Right lung (tissue), 5 donors: ENCODE measurements around the gene OPN5. TPM values are rescaled to one million over a fixed set of nuclear protein-coding genes. Genes with fewer than 3 reads are reported as not detected.

Source experiments
- DNase-seq, 2 donors: peaks; one replicate each; pipeline ENCODE4 v3.0.0-alpha.2; 2013
- polyA plus RNA-seq, 5 donors: library from polyadenylated mRNA; unstranded; fragments of 120-200 nt; gene quantifications; one replicate each; pipeline versions ENCODE4 v1.2.1 to v1.2.3, GENCODE V29; 2013; ENCODE audit warnings: inconsistent platforms in 1 of 5, low replicate concordance in 1 of 5; ENCODE audit not compliant: insufficient read length in 5 of 5, insufficient read depth in 1 of 5

Gene OPN5
- polyA plus RNA-seq, 5 donors: 0.09 to 0.12 (median 0.10) TPM; not detected in 2

DNA sequence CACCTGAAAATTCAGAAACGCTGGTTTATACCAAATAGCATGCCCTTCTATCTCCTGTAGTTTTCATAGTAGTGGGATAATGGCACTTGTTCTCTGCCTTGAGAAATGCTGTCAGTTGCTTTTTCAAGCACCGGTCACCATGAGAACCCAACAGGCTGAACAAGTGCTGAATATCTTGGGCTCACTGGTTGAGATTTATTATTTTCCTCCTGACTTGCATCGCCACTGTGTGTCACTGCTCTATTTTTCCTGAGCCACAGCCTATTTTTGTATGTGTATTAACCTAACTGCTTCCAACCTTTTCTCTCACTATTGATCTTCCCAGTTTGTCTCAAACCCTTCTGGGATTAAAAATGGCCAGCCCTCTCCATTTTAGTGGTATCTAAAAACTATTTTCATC is 71.9 kb downstream of the OPN5 start:
- DNase-seq: no peak

DNA sequence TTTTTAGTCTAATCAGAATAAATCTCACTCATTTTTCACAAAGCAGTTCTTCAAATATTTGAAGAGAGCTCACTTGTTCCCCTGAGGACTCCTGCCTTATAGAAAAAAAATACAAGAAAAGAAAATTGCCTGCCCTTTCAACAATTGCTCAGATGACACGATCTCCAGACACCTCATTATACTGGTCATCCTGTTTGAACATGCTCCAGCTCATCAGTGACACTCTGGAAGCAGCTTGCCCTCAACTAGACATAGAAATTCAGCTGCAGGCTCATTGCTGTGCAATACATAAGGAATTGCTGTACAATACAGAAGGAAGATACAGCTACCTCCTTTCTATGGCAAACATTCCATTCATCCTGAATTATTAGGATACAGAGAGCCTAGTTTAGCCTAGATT is 73.1 kb downstream of the OPN5 start:
- peak in 1 of 2 donors; percentile 6 for DNase-seq

DNA sequence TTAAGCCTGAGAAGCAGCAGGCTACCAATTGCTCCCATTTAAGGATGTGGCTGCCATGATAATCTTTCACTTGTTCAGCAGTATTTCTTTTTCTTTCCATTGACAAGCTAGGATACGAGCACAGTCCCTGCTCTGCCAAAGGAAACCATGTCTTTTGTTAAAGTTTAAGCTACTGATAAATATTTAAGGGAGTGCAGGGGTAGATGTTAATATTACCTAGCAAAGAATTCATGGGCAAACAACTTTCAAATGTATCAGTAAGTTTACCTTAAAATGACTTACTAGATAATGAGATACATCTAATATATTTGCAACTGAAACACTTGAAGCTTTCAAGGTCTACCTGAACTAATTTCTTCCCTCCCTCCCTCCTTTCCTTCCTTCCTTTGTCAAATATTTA is 77.3 kb downstream of the OPN5 start:
- DNase-seq: no peak

GRCh38 chr6:47862731-47863130 is 80.9 kb downstream of the OPN5 start:
- DNase-seq: no peak

DNA sequence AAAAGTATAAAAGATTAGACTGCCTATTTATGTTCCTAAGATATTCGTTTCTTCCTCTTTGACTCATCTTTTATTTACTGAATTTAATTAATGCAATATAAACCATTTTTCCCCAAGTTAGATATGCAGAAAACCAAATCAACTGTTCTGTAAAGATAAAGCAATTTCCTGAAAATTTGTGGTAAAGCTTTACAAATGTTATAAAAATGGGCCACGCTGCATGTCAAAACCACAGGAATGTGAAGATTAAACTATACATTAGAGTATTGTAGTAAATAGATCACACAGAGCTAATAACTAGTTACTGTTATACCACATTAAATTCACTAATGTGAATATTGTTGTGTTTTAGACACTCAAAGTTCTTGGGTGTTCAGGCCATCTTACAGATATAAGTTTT is 83.4 kb downstream of the OPN5 start:
- DNase-seq: no peak

DNA sequence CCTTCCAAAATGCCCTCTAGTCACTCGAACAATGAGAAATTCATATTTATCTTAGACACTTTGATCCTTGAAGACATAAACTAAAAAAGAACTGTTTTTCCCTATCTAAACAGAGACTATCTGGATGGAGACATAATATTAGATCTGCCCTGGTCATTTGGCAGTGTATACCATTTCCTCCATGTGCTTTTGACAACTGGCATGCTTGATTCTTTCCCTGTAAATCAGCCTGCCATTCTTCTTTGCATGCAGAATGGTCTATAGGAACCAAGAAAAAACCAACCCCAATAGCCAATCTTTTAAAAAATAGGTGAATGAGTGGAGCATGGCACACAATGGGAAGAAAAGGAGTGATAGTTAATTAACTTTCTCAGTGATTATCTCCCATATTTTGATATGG is 93.8 kb downstream of the OPN5 start:
- no peak for DNase-seq

Other genes with a start within 250 kb of the OPN5 start
- under 1 TPM; 0.19 to 0.37 (median 0.26) TPM for gene ADGRF4, start 83.5 kb upstream of the OPN5 start, polyA plus RNA-seq